Frontal cortex (tissue), 4 donors: ENCODE results near the gene SDS. TPM values are rescaled to one million over a fixed set of nuclear protein-coding genes. Genes with fewer than 3 reads are reported as not detected.

Source experiments
- DNase-seq, 2 donors: peaks; one replicate each; pipeline ENCODE4 v3.0.0; 2012; ENCODE audit warnings: low spot score in 2 of 2
- FAIRE-seq: peaks from 2 replicates; lab custom pipeline; 2012; peaks lifted over from hg19 to GRCh38; lab: Jason Lieb, UNC
- total RNA-seq: library from RNA; depleted of rRNA; stranded (reverse); fragments of >200 nt; gene quantifications from one replicate; pipeline ENCODE4 v1.2.3, GENCODE V29; 2014
- donor health status: control.
- donor health status: control.
- donor health status: control.

Gene SDS
- total RNA-seq, 1 donor from 2014 or later, result not detected

DNA sequence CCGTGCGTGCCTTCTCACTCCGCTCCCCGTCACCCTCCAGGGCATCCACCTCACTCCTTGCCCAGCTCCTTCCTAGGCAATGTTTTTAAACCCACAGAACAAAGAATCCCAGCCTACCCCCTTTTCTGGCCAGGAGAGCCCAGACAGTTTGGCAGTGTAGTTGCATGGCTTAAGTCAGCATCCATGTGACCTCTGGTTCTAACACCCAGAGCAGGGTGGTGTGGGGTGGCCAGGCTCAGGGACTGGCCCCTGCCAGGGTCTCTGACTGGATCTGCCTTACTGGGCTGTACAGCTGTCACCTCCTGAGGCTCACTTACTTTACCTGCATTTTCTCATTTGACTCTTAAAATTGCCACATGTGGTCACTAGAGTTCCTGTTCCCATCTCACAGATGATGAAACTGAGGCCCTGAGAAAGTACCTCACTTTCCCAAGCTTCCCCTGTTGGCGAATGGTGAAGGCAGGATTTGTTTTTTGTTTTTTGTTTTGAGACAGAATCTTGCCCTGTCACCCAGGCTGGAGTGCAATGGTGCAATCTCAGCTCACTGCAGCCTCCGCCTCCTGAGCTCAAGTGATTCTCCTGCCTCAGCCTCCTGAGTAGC lies 18.3 kb downstream of the SDS start:
- FAIRE-seq, result no peak
- DNase-seq, result no peak

DNA sequence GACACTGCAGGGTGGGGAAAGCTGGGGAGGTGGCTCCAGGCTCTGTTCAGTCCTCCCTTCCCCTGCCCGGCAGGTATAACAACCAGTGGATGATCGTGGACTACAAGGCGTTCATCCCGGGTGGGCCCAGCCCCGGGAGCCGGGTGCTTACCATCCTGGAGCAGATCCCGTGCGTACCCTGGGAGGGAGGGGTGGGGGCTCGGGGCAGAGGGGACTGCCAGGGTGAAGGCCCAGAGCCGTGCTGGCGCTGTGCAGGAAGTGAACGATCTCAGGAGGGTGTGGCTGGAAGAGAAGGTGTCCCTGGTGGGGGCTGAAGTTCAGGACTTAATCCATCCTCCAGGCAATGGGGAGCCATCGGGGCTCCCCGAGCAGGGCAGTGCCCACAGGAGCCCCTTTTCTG lies 18.9 kb downstream of the SDS start:
- no peak for FAIRE-seq
- DNase-seq, result no peak

DNA sequence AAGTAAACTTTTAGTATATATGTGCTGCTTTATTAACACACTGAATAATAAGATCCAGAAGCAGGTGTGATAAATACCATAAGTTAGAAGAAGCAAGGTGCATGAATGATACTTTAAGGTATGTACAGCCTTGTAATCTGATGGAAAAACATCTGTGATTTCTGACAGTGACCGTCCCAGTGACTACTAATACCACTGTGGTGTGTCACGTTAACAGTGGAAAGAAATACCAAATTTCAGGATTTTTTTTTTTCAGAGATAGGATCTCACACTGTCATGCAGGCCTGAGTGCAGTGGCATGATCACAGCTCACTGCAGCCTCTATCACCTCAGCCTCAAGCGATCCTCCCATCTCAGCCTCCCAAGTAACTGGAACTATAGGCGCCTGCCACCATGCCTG lies 21.5 kb downstream of the SDS start:
- FAIRE-seq (no peak), DNase-seq (no peak)

DNA sequence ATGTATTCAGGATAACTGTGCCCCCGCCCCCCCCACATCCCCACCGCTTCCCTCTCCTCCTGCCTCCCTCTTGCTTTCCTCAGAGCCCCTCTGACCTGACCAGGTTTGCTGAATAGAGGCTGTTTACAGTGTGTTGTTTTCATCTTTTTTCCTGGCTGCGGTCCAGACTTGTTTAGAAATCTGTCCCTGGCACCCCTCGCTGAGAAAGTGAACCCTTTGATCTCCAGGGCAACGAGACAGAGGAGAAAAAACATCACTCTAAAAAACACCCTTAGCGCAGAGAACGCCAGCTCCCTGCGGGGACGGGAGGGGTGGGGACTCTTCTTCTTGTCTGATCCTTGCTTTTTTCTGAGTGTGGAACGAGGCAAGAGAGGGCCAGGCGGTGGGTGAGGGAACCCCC lies 22.5 kb downstream of the SDS start:
- no peak for DNase-seq

DNA sequence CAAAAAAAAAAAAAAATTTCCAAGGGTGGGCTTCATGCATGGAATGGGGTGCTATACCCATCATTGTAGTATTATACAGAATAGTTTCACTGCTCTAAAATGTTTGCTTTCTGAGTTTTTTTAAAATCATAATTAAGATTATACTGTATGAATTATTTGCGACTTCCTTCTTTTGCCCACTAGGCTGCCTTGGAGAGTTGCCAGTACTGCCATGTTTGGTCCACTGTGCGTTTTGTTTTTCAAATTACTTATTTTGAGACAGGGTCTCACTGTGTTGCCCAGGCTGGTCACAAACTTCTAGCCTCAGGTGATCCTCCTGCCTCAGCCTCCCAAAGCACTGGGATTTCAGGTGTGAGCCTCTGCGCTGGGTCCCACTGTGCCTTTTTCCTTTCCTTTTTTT lies 25.4 kb downstream of the SDS start:
- FAIRE-seq (no peak), DNase-seq (no peak)

More for the DNA sequence above, 22.5 kb downstream of the SDS start:
- FAIRE-seq, result no peak

DNA sequence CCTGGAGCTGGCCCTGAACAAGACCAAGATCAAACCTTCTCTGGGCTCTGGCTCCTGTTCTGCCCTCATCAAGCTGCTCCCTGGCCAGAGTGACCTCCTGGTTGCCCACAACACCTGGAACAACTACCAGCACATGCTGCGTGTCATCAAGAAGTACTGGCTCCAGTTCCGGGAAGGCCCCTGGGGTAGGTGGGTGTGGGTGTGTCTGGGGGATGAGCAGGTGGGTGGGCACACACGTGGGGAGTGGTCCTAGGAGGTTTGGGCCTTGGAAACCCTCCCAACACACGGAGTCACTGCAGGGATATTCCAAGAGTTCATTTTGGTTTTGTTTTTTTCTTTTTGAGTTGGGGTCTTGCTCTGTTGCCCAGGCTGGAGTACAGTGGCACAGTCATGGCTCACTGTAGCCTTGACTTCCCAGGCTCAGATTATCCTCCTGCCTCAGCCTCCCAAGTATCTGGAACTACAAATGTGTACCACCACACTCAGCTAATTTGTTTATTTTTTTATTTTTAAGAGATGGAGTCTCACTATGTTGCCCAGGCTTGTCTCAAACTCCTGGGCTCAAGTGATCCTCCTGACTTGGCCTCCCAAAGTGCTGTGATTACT lies 28.8 kb downstream of the SDS start:
- no peak for FAIRE-seq
- DNase-seq, result no peak

DNA sequence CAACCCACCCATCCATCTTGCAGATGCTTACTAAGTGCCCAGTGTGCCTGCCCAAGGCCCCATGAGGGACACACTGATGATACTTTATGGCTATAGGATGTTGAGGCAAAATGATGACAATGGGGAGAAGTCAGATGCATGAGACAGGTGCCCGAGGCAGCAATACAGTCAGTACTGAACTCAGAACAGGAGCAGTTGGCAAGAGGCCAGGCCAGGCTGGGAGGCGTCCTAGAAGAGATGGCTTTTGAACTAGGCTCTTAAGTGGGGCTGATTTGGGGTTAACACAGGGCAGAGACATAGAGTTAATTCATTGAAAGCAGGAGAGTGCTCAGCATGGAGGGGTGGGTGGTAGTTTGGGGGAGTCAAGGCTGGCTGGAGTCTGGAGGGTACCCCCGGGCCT lies 29.7 kb downstream of the SDS start:
- no peak for DNase-seq
- FAIRE-seq, result no peak

DNA sequence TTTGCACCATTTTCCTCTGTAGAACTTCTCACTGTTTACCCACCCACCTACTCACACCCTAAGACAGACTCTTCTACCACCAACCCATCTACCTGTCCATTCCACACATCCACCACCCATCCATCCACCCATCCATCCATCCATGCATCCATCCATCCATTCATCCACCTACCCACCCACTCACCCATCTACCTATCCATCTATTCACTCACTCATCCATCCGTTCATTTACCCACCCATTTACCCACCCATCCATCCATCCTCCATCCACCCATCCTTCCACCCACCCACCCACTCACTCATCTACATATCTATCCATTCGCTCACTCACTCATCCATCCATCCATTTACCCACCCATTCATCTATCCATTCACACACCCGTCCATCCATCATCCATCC lies 30.2 kb downstream of the SDS start:
- FAIRE-seq (no peak), DNase-seq (no peak)

DNA sequence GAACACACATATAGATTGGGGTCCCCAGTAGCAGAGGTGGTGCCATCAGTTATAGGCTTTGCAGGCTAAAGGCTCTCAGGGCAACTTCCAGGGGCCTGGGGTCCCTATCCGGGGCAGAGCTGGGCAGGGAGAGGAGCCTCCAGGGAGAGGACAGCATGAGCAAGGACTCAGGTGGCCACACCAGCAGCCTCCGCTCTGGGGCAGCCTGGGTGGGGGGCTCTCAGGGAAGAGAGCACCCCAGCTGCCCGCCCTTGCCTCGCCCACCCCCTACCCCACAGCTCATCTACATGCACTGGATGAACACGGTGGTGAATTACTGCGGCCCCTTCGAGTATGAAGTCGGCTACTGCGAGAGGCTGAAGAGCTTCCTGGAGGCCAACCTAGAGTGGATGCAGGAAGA lies 31.3 kb downstream of the SDS start:
- DNase-seq (no peak), FAIRE-seq (no peak)

DNA sequence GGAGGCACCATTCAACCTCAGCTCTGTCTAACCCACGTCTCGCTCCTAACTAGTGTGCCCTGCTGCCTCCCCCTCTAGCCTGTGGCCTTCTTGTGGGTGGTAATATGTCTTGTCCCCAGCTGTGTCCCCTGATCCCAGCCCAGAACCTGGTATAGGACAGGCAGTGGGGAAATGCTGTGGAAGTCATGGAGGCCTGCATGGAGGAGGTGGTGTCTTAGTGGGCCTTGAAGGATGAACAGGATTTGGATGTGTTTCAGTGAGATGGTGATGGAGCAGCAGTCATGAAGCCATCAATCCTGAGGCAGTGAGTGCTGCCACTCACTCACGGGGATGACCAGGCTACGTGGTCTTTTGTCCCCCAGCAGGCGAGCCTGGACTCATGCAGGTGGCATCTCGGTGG lies 31.9 kb downstream of the SDS start:
- FAIRE-seq (no peak), DNase-seq (no peak)

DNA sequence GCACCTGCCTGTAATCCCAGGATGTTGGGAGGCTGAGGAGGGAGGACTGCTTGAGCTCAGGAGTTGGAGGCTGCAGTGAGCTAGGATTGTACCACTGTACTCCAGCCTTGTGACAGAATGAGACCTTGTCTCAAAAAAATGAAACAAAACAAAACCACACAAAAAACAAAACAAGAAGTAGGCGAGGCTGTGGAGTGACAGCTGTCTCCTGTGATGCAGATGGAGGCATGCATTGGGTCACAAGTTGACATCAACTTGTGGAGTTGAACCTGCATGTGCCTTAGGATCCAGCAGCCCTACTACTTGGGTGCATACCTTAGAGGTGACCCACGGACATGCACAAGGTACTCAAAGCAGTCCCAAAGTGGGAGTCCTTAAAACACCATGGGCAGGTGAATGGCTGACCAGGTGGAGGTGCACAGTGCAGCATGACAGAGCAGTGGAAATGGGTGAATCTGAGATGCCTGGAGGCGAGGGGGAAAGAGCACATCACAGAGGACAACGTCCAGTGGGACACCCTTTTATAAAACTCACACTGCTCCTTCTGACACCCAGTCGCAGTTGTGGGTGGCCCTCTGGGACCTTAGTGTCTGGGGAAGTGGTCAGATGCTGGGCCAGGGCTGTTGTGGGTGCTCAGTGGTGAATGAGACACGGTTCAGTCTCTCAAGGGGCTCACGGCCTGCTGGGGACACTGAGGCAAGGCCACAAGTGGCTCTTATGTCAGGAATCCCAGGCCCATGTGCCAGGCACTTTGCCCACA lies 32.6 kb downstream of the SDS start:
- DNase-seq (no peak), FAIRE-seq (no peak)

DNA sequence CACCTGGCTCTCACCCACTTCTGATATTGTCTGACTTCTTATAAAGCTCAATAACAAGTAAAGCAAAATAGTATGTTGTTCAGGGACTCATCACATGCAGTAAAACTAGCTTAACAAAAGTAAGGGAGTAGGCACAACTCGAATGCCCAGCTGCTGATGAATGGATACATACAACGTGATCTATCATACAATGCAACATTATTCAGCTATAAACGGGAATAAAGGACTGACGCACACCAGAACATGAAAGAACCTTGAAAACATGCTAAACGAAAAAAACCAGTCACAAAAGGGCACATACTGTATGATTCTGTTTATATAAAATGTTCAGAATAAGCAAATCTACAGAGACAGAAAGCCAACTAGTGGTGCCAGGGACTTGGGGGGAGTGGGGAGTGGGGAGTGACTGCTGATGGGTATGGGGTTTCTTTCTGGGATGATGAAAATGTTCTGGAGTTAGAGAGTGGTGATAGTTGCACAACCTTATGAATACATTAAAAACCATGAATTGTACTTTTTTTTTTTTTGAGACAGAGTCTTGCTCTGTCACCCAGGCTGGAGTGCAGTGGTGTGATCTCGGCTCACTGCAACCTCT lies 34.2 kb downstream of the SDS start:
- FAIRE-seq, result no peak

DNA sequence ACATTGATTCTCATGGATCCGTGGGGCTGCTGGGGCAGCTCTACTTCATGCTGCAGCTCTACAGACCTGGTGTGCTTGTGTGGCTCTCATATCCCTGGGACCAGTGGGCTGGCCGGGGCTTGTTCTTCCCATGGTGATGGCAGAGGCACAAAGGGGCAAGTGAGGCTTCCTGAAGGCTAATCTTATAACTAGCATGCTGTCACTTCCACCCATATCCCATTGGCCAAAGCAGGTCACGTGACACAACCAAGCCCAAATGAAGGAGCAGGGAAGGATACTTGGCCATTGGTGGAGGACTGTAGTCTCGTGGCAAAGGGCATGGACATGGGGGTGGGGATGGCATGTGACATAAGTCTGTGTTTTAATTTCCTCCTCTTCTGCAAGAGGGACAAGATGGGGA lies 35.4 kb downstream of the SDS start:
- no peak for FAIRE-seq
- no peak for DNase-seq

More for the DNA sequence above, 34.2 kb downstream of the SDS start:
- no peak for DNase-seq

DNA sequence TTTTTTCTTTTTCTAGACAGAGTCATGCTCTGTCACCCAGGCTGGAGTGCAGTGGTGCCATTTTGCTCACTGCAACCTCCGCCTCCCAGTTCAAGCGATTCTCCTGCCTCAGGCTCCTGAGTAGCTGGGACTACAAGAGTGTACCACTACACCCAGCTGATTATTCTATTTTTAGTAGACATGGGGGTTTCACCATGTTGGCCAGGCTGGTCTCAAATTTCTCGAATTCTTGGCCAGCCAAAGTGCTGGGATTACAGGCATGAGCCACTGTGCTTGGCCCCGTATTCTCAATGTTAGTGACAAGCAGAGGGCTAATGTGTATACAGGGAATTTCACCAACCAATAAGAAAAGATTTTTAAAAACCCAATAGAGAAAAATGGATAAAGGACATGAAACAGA lies 36.9 kb downstream of the SDS start:
- no peak for DNase-seq
- no peak for FAIRE-seq

DNA sequence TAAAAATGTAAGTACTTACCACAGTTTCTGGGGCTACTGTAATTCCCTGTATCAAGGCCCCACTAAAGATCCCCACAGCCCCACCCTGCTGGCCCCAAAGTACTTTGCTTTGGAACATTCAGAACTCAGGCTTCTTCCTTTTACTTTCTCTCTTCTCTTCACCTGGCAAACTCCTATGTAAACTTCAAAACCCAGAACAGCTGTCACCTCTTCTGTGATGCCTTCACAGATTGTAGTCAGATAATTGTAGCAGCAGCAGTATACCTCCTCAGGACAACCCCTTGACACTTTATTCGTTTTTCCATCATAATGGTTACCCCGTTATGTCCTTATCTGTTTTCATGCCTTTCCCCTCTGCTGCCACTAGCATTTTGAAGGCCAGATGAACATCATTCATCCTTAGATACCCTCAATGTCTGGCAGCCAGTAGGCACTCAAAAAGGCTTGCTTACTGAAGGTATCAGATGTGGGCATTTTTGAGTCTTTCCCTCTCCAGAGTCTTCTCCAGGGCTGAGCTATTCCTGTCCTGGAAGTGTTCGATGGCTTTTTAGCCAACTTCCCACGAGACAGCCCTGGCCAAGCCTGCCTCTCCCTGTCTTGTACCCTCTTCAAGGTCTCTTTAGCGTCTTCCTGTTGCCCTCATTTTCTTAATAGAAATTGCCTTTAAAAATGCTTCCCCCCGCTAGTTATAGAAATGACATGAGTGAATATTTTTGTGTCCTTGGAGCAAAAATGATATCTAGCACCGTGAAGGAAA lies 37.9 kb downstream of the SDS start:
- DNase-seq, result no peak
- FAIRE-seq, result no peak

DNA sequence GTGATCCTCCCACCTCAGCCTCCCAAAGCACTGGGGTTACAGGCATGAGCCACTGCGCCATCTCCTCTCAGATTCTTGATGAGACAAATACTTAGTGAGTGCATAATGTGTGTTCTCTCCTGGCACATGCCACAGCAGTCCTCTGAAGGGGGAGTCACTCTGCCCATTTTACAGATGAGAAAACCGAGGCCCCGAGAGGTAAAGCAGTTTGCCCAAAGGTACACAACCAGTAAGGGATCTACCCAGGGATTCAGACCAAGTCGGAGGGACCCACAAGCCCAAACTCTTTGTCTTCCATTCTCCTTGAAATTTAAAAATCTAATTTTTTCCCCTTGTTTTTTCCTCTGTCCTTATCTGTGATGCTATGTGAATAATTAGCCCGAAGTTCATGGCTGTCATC lies 39.0 kb downstream of the SDS start:
- no peak for FAIRE-seq
- DNase-seq, result no peak

DNA sequence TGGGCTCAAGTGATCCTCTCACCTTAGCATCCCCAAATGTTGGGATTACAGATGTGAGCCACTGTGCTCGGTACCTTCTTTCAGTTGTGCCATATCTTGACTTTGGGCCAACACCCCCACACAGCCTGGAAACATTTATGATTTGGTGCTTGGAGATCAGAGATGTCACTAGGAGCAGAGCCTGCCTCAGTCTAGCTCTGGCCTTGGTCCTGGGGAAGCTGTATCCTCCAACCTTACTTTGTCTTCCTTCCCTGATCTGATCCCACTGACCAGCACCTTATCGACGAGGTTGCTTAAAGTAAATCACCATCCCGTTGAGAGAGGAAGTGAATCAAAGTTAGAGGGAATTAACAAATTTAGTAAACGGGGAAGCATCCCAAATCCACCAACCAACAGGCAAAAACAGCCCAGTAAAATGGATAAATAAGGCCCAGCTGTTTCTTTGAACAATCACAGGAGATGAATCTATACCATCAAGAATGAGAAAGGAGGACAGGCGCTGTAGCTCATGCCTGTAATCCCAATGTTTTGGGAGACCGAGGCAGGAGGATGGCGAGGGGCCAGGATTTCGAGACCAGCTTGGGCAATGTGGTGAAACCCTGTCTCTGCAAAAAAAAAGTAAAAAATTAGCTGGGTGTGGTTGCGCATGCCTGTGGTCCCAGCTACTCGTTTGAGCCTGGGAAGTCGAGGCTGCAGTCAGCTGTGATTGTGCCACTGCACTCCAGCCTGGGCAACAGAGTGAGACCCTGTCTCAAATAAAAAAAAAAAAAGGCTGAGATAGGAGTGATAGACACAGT lies 41.9 kb downstream of the SDS start:
- no peak for DNase-seq
- no peak for FAIRE-seq

DNA sequence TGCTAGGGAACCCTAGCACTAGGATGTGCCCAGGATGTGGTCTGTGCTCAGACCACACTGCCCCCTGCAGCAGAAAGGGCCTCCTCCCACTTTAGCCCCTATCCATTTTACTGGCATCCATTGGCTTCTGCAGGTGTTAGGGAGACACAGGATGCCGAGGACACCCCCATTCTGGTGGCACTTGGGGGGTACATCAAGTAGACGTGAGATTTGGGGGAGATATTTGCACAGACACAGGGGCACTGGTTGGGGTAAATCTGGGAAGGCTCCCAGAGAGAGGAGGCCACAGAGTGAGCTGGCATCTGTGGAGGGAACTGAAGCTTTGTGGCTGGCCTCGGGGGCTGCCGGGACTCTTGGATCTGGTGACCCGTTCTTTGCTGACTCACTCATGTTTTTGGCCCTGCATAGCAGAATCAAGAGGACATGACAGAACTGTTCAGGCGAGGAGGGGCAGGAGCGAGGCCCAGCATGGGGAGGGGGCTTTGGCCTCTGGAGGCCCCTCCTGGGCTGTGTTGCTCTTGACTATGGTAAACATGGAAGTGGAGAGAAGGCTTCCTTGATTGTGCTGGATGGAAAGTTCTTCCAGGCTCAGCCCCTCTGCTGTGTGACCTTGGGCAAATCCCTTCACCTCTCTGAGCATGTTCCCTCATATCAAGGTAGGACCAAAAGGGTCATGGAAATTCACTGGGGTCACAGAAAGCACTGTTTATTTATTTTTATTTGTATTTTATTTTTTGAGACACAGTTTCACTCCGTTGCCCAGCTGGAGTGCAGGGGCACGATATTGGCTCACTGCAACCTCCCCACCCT lies 43.5 kb downstream of the SDS start:
- no peak for FAIRE-seq
- no peak for DNase-seq
